WTC11 (cell line): ENCODE results near the gene KCNJ14. TPM values are rescaled to one million over a fixed set of nuclear protein-coding genes. Genes with fewer than 3 reads are reported as not detected.

Experiments used
- ATAC-seq: fragments of 200-7000 bp; cut with Tn5 transposase; 2 replicates; pipeline ENCODE4 v1.10.0; 2021; ENCODE audit warnings: mild to moderate bottlenecking, moderate library complexity
- CTCF ChIA-PET: fragments of 300-600 bp; sonication (Branson Sonifier 250); formaldehyde crosslinking; loops from one replicate; lab custom pipeline; 2021; ENCODE audit warnings: antibody characterized with exemption; lab: Charles Lee
- POLR2A ChIA-PET: fragments of 350-600 bp; sonication (Branson Sonifier 250); formaldehyde crosslinking; loops from one replicate; lab custom pipeline; 2021; ENCODE audit warnings: antibody characterized with exemption; lab: Charles Lee
- DNase-seq: peaks from one replicate; pipeline ENCODE4 v3.0.0; 2021; ENCODE audit warnings: low spot score
- H3K27ac Mint-ChIP-seq: 2 replicates; pipeline ENCODE4 v1.8.0; 2021; ENCODE audit warnings: mixed read lengths
- H3K27me3 Mint-ChIP-seq: 2 replicates; pipeline ENCODE4 v1.8.0; 2021; ENCODE audit warnings: low read depth, mild to moderate bottlenecking, moderate library complexity, mixed read lengths
- H3K36me3 Mint-ChIP-seq: 2 replicates; pipeline ENCODE4 v1.8.0; 2021; ENCODE audit warnings: mixed read lengths
- H3K4me1 Mint-ChIP-seq: 2 replicates; pipeline ENCODE4 v1.8.0; 2022; ENCODE audit warnings: mixed read lengths
- H3K4me3 Mint-ChIP-seq: 2 replicates; pipeline ENCODE4 v1.8.0; 2021; ENCODE audit warnings: mild to moderate bottlenecking, moderate library complexity, mixed read lengths
- H3K9me3 Mint-ChIP-seq: 2 replicates; pipeline ENCODE4 v1.8.0; 2021; ENCODE audit warnings: mixed read lengths
- ATF2 ChIP-seq: sonication (generic); formaldehyde crosslinking; IDR thresholded peaks from 2 replicates; pipeline ENCODE4 v1.8.1; 2022; ENCODE audit warnings: low read depth, missing genetic modification reagents, borderline replicate concordance
- ATF6 ChIP-seq: sonication (generic); formaldehyde crosslinking; IDR thresholded peaks from 2 replicates; pipeline ENCODE4 v1.8.1; 2023; ENCODE audit warnings: mild to moderate bottlenecking, missing genetic modification reagents
- CREB1 ChIP-seq: sonication (generic); formaldehyde crosslinking; IDR thresholded peaks from 2 replicates; pipeline ENCODE4 v1.8.0; 2023; ENCODE audit warnings: mild to moderate bottlenecking, missing genetic modification reagents
- ELF4 ChIP-seq: sonication (generic); formaldehyde crosslinking; IDR thresholded peaks from 2 replicates; pipeline ENCODE4 v1.8.1; 2022; ENCODE audit warnings: low read depth, mild to moderate bottlenecking, moderate library complexity, missing genetic modification reagents
- EMX1 ChIP-seq: fragments of 250-450 bp; sonication (Bioruptor Pico); IDR thresholded peaks from 2 replicates; pipeline ENCODE4 v1.8.0; 2021; ENCODE audit warnings: mild to moderate bottlenecking
- FOXJ3 ChIP-seq: sonication (generic); formaldehyde crosslinking; IDR thresholded peaks from 2 replicates; pipeline ENCODE4 v1.9.0; 2021; ENCODE audit warnings: missing genetic modification reagents, mild to moderate bottlenecking, borderline replicate concordance
- FOXP1 ChIP-seq: sonication (generic); formaldehyde crosslinking; IDR thresholded peaks from 2 replicates; pipeline ENCODE4 v1.8.0; 2022; ENCODE audit warnings: missing genetic modification reagents, mild to moderate bottlenecking, moderate library complexity, borderline replicate concordance
- GTF2I ChIP-seq: fragments of 250-450 bp; sonication (Bioruptor Pico); conservative IDR thresholded peaks from 2 replicates; pipeline ENCODE4 v1.4.0; 2021; ENCODE audit warnings: mild to moderate bottlenecking
- IRF2 ChIP-seq: sonication (generic); formaldehyde crosslinking; IDR thresholded peaks from 2 replicates; pipeline ENCODE4 v1.8.0; 2022; ENCODE audit warnings: low read depth, missing genetic modification reagents, borderline replicate concordance
- NFE2L1 ChIP-seq: sonication (generic); formaldehyde crosslinking; IDR thresholded peaks from 2 replicates; pipeline ENCODE4 v1.8.1; 2023; ENCODE audit warnings: missing genetic modification reagents
- OVOL2 ChIP-seq: fragments of 250-450 bp; sonication (Bioruptor Pico); IDR thresholded peaks from 2 replicates; pipeline ENCODE4 v1.9.0; 2021; ENCODE audit warnings: mild to moderate bottlenecking, borderline replicate concordance
- SMAD3 ChIP-seq: sonication (generic); formaldehyde crosslinking; IDR thresholded peaks from 2 replicates; pipeline ENCODE4 v1.8.0; 2022; ENCODE audit warnings: missing genetic modification reagents, mild to moderate bottlenecking, borderline replicate concordance
- SOX15 ChIP-seq: fragments of 250-450 bp; sonication (Bioruptor Pico); IDR thresholded peaks from 2 replicates; pipeline ENCODE4 v1.9.0; 2021; ENCODE audit warnings: mild to moderate bottlenecking
- STAT6 ChIP-seq: sonication (generic); formaldehyde crosslinking; conservative IDR thresholded peaks from 2 replicates; pipeline ENCODE4 v1.8.1; 2023; ENCODE audit warnings: mild to moderate bottlenecking, low read depth, missing genetic modification reagents, moderate library complexity
- ZBTB21 ChIP-seq: sonication (generic); formaldehyde crosslinking; IDR thresholded peaks from 2 replicates; pipeline ENCODE4 v1.8.1; 2023; ENCODE audit warnings: mild to moderate bottlenecking, missing genetic modification reagents, borderline replicate concordance
- ZMAT4 ChIP-seq: fragments of 250-450 bp; sonication (Bioruptor Pico); IDR thresholded peaks from 2 replicates; pipeline ENCODE4 v1.9.0; 2021; ENCODE audit warnings: mild to moderate bottlenecking
- ZNF219 ChIP-seq: sonication (generic); formaldehyde crosslinking; IDR thresholded peaks from 2 replicates; pipeline ENCODE4 v1.8.0; 2023; ENCODE audit warnings: missing genetic modification reagents, mild to moderate bottlenecking, borderline replicate concordance
- ZNF281 ChIP-seq: sonication (generic); formaldehyde crosslinking; IDR thresholded peaks from 2 replicates; pipeline ENCODE4 v1.8.0; 2023; ENCODE audit warnings: mild to moderate bottlenecking, missing genetic modification reagents
- ZNF425 ChIP-seq: fragments of 250-450 bp; sonication (Bioruptor Pico); conservative IDR thresholded peaks from 2 replicates; pipeline ENCODE4 v1.9.0; 2021; ENCODE audit warnings: mild to moderate bottlenecking
- total RNA-seq: library from RNA; stranded (reverse); gene quantifications from 3 replicates; pipeline ENCODE4 v1.2.3, GENCODE V29; 2021

KCNJ14 gene
- total RNA-seq, 1 experiment from 2014 or later, result 1.4 TPM

- TF ChIP-seq STAT6 (CRISPR knock-in tag) (no peak), FOXJ3 (CRISPR knock-in tag) (no peak), CREB1 (CRISPR knock-in tag) (no peak), EMX1 (CRISPR knock-in tag) (no peak)
- TF ChIP-seq, all 79 proteins: peak for 0
Observed at GRCh38 chr19:48483301-48483700, 27.9 kb downstream of the KCNJ14 start (continued).

GRCh38 chr19:48484247-48484893 lies 29.0 kb downstream of the KCNJ14 start:
- ChIA-PET CTCF (no interaction called here), POLR2A (no interaction called here)
- H3K4me3 Mint-ChIP-seq, result no peak overlapping the region
- H3K27ac Mint-ChIP-seq, result no peak overlapping the region
- DNase-seq (no peak), ATAC-seq (no peak)
- TF ChIP-seq SOX15 (CRISPR knock-in tag) (no peak), NFE2L1 (CRISPR knock-in tag) (peak; percentile 46; the same call in 1 of the 2 replicates)
- H3K27me3 Mint-ChIP-seq, result peaks cover 18% of the 10 kb centered on the region
- no peaks in the 10 kb centered on the region for H3K9me3 Mint-ChIP-seq
- no peaks in the 10 kb centered on the region; the same call in 1 of the 2 replicates for H3K36me3 Mint-ChIP-seq
- H3K4me1 Mint-ChIP-seq, result peaks cover 23% of the 10 kb centered on the region

GRCh38 chr19:48484931-48485612 lies 29.7 kb downstream of the KCNJ14 start:
- ATAC-seq, result no peak
- H3K36me3 Mint-ChIP-seq, result no peaks in the 10 kb centered on the region
- H3K9me3 Mint-ChIP-seq, result no peaks in the 10 kb centered on the region
- CTCF ChIA-PET, result no interaction called here
- DNase-seq, result no peak
- no peak overlapping the region for H3K27ac Mint-ChIP-seq
- peaks cover 21% of the 10 kb centered on the region for H3K27me3 Mint-ChIP-seq
- POLR2A ChIA-PET, result no interaction called here
- no peak overlapping the region for H3K4me3 Mint-ChIP-seq
- H3K4me1 Mint-ChIP-seq, result peaks cover 20% of the 10 kb centered on the region
- TF ChIP-seq OVOL2 (CRISPR knock-in tag), result no peak
- TF ChIP-seq ZNF219 (CRISPR knock-in tag), result no peak
- no peak for TF ChIP-seq ZNF425 (CRISPR knock-in tag)
- no peak for TF ChIP-seq SMAD3 (CRISPR knock-in tag)
- TF ChIP-seq ZBTB21 (CRISPR knock-in tag), result no peak
- no peak for TF ChIP-seq ATF2 (CRISPR knock-in tag)
- no peak for TF ChIP-seq ATF6 (CRISPR knock-in tag)
- TF ChIP-seq ZMAT4 (CRISPR knock-in tag), result no peak
- TF ChIP-seq GTF2I, result no peak
- TF ChIP-seq FOXP1 (CRISPR knock-in tag), result no peak
- no peak for TF ChIP-seq IRF2 (CRISPR knock-in tag)
- TF ChIP-seq ELF4 (CRISPR knock-in tag), result no peak
- no peak for TF ChIP-seq ZNF281 (CRISPR knock-in tag)
